ENCODE data around the gene LFNG. TPM values are rescaled to one million over a fixed set of nuclear protein-coding genes. Genes with fewer than 3 reads are reported as not detected.

Gene LFNG
- total and polyA plus RNA-seq, 9 donors: 0.86 to 8.2 (median 3.3) TPM

DNA sequence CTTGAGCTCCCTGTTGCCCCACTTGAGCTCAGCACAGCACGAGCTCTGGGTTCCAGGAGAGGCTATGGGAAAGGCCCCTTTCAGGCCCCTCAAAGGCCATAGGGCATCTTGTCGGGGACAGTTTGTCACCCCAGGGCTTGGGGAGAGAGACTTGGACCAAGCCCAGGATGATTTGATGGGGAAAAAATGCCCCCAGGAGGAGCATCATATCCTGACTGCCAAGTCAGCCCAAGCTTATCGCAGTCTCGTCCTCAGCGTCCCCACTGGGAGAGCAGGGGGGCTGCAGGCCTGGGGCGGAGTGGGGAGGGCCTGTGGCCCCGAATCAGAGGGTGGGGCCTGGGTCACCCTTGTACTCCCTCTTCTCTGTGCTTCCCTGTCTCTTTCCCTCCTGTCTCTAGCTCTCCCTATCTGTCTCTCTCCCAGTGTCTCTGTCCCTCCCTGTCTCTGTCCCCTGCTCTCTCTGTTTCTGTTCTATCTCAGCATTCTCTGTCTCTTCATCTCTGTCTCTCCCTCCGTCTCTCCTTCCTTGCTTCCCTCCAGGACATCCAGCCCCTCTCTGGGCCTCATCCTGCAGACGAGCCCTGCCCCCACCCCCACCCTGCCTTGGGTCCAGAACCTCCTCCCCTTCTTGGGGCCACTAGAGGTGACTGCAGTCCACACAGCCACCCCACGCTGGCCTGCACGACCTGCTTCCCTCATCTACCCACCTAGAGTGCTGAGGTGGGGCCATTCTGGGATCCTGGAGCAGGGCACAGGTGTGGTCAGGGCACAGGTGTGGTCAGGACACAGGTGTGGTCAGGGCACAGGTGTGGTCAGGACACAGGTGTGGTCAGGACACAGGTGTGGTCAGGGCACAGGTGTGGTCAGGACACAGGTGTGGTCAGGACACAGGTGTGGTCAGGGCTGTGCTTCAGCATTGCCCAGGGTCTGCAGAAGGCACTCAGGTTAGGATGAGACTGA lies 26.1 kb upstream of the LFNG start:
- DNase-seq: no peak
- 31 to 46% (median 46%) methylated on average over 10 of the region's 11 CpGs for WGBS, 3 donors
- Histone ChIP-seq H3K4me1 (ENCODE audit: insufficient read depth) (peaks cover 10% of the 10 kb centered on the region), H3K4me3 (no peak overlapping the region), H3K9me3 (no peaks in the 10 kb centered on the region), H3K27ac (no peak overlapping the region), H3K27me3 (no peaks in the 10 kb centered on the region), H3K36me3 (no peaks in the 10 kb centered on the region)
- intact Hi-C loops (cut with DNase I): no loop called here
- TF ChIP-seq, protein P1, sequence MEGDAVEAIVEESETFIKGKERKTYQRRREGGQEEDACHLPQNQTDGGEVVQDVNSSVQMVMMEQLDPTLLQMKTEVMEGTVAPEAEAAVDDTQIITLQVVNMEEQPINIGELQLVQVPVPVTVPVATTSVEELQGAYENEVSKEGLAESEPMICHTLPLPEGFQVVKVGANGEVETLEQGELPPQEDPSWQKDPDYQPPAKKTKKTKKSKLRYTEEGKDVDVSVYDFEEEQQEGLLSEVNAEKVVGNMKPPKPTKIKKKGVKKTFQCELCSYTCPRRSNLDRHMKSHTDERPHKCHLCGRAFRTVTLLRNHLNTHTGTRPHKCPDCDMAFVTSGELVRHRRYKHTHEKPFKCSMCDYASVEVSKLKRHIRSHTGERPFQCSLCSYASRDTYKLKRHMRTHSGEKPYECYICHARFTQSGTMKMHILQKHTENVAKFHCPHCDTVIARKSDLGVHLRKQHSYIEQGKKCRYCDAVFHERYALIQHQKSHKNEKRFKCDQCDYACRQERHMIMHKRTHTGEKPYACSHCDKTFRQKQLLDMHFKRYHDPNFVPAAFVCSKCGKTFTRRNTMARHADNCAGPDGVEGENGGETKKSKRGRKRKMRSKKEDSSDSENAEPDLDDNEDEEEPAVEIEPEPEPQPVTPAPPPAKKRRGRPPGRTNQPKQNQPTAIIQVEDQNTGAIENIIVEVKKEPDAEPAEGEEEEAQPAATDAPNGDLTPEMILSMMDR (IDR thresholded peaks at IDR 0.05): no peak
- TF ChIP-seq POLR2A (IDR thresholded peaks at IDR 0.05) (no peak), EP300 (IDR thresholded peaks at IDR 0.05) (no peak)

DNA sequence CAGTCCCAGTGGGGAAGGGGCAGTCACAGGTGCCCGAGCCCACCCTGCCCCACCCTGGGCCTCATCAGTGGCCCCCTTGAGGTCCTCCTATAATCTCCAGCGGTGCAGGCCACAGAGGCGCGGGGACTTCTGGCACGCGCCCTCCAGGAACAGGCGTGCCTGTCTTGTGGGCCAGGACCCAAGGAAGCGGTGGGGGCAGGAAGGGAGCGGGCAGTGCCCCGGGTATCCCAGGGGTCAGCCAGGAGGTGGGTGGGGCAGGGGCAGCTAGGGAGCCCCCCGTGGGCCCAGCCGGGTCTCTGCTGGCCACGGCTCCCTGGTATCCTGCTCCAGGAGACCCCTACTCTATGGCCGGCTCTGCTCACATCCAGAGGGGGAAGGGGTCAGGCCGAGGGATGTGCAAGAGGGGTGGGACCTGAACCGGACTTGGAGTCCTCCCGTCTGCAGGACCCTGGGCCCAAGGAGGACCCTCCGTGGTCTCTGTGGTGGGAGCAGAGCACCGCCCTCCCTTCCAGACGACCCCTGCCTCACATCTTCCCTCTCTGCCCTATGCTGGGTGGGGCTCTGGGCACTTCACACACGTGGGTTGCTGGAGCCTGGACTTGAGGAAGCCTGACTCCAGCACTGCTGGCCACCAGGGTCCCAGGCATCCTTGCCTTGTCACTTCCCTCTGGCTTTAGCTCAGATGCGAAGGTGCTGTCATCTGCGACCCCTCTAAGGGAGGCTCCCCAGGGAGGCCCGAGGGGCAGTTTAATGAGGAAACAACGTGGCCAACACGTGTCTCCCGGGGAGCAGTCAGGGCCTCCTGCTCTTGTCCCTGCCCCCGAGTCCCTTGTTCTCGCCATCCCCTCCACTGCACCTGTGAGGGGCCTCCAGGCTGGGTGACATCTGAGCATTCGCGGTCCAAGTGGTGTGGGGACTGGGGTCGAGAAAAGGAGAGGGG lies 25.1 kb upstream of the LFNG start:
- Histone ChIP-seq H3K4me1 (ENCODE audit: insufficient read depth) (peaks cover 10% of the 10 kb centered on the region), H3K9me3 (no peaks in the 10 kb centered on the region), H3K27ac (no peak overlapping the region), H3K4me3 (no peak overlapping the region), H3K27me3 (no peaks in the 10 kb centered on the region), H3K36me3 (no peaks in the 10 kb centered on the region)
- no peak for DNase-seq
- 72 to 78% (median 75%) methylated on average over 26 to 32 of the region's 32 CpGs for WGBS, 3 donors
- intact Hi-C loops (cut with DNase I): no loop called here
- TF ChIP-seq EP300 (IDR thresholded peaks at IDR 0.05): no peak

DNA sequence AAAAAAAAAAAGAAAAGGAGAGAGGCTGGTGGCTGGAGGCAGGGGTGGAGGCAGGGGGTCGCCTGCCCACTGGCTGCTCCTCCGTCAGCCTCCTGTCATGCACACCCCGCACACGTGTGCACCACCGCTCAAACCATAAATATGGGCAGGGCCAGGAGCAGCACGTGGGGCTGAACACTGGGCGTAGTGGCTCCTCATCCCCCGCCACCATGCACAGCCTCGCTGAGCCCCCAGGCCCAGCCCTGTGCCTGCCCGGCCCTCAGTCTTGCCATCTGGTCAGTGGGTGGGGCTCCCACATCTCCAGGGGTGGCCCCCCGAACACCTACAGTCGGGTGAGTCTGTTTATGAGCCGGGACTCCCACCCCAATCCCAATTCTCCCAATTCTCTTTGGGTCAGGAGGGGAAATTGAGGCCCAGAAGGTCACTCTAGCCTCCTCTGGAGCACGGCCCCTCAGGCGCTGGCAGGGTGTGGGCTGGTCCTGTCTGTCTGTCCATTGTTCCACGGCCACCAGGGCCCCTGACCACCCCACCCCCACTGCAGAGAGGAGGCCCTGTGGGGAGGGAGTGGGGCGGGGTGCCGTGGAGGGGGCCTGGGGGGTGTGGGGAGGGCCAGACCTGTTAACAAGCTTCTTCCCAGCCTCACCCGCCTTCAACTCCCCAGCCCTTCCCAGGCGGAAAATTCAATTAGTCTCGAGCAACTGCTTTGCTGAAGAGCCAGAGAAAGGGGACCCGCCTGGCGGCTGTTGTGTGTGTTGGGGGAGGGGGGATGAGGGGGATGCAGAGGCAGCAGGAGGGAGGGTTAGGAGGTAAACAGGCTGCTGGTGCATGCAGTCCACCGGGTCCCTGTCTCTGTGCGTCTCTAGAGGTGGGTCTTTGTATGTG lies 23.9 kb upstream of the LFNG start:
- intact Hi-C loops (cut with DNase I): no loop called here
- Histone ChIP-seq H3K36me3 (no peaks in the 10 kb centered on the region), H3K4me3 (no peak overlapping the region), H3K27ac (no peak overlapping the region), H3K27me3 (no peaks in the 10 kb centered on the region), H3K4me1 (ENCODE audit: insufficient read depth) (peaks cover under 1% of the 10 kb centered on the region), H3K9me3 (no peaks in the 10 kb centered on the region)
- no peak for DNase-seq
- TF ChIP-seq EP300 (IDR thresholded peaks at IDR 0.05): no peak
- TF ChIP-seq, protein P1 (IDR thresholded peaks at IDR 0.05): no peak
- no peak for TF ChIP-seq POLR2A (IDR thresholded peaks at IDR 0.05)
- WGBS, 3 donors: 80 to 83% (median 82%) methylated on average over 25 of the region's 25 CpGs

DNA sequence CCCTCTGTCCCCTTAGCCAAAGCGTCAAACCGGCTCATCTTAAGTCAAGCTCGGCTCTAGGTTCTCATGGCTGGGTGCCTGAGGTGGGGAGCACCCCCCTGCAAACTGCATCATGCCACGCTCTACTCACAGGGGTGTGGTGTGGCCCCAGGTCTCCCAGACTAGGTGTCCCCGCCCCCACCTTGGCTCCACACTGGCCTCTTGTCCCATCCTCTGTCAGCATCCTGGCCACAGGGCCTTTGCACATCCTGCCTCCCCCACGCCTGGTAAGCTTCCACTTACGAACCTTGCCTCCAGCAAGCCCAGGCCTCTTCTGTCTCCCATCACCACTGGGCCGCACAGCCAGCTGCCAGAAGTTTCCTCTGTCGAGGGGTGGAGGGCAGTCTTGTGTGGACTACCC lies 23.2 kb upstream of the LFNG start:
- WGBS, 3 donors: 89 to 94% (median 89%) methylated on average over 9 of the region's 9 CpGs
- Histone ChIP-seq H3K27me3 (no peaks in the 10 kb centered on the region), H3K36me3 (no peaks in the 10 kb centered on the region), H3K4me3 (no peak overlapping the region), H3K27ac (no peak overlapping the region), H3K4me1 (ENCODE audit: insufficient read depth) (no peaks in the 10 kb centered on the region), H3K9me3 (no peaks in the 10 kb centered on the region)
- intact Hi-C loops (cut with DNase I): no loop called here
- TF ChIP-seq POLR2A (IDR thresholded peaks at IDR 0.05) (no peak), EP300 (IDR thresholded peaks at IDR 0.05) (no peak)
- TF ChIP-seq, protein P1 (IDR thresholded peaks at IDR 0.05): no peak
- no peak for DNase-seq
